Glutamatergic neuron (in vitro differentiated cells): Measurements from ENCODE around the gene RXFP1. TPM values are rescaled to one million over a fixed set of nuclear protein-coding genes. Genes with fewer than 3 reads are reported as not detected.

ENCODE experiments used
- DNase-seq: peaks from one replicate; pipeline ENCODE4 v3.0.0; 2022
- H3K27ac Mint-ChIP-seq: one replicate; pipeline ENCODE4 v1.8.0; 2020; ENCODE audit warnings: mild to moderate bottlenecking, mixed read lengths, inconsistent platforms; ENCODE audit not compliant: unreplicated experiment
- H3K27me3 Mint-ChIP-seq: one replicate; pipeline ENCODE4 v1.8.0; 2020; ENCODE audit warnings: mild to moderate bottlenecking, moderate library complexity, mixed read lengths, inconsistent platforms; ENCODE audit not compliant: unreplicated experiment
- H3K36me3 Mint-ChIP-seq: one replicate; pipeline ENCODE4 v1.8.0; 2020; ENCODE audit warnings: mild to moderate bottlenecking, mixed read lengths, inconsistent platforms; ENCODE audit not compliant: unreplicated experiment
- H3K4me1 Mint-ChIP-seq: one replicate; pipeline ENCODE4 v1.8.0; 2020; ENCODE audit warnings: mild to moderate bottlenecking, low read depth, mixed read lengths, inconsistent platforms; ENCODE audit not compliant: unreplicated experiment
- H3K4me3 Mint-ChIP-seq: one replicate; pipeline ENCODE4 v1.8.0; 2020; ENCODE audit warnings: mild to moderate bottlenecking, mixed read lengths, inconsistent platforms; ENCODE audit not compliant: unreplicated experiment
- H3K9me3 Mint-ChIP-seq: one replicate; pipeline ENCODE4 v1.8.0; 2020; ENCODE audit warnings: mild to moderate bottlenecking, moderate library complexity, mixed read lengths, inconsistent platforms; ENCODE audit not compliant: unreplicated experiment
- CTCF ChIP-seq: fragments of 200-600 bp; sonication (generic); IDR thresholded peaks from one replicate; pipeline ENCODE4 v1.5.0; 2021; ENCODE audit not compliant: partially characterized antibody, unreplicated experiment
- total RNA-seq: library from RNA; stranded (reverse); fragmentation: NEBNext Ultra II Directional; extraction: Animal tissue kit (Norgen Biotek cat#: 25700); gene quantifications from one replicate; pipeline ENCODE4 v1.2.1, GENCODE V29; 2021; ENCODE audit not compliant: unreplicated experiment

Gene RXFP1
- total RNA-seq, 1 donor from 2014 or later, result not detected

- Mint-ChIP-seq H3K36me3 (no peaks in the 10 kb centered on the region), H3K4me1 (no peaks in the 10 kb centered on the region), H3K4me3 (no peak overlapping the region), H3K27ac (no peak overlapping the region), H3K27me3 (no peaks in the 10 kb centered on the region), H3K9me3 (no peaks in the 10 kb centered on the region)
- no peak for DNase-seq
- TF ChIP-seq CTCF, result no peak
Measured at GRCh38 chr4:158681629-158682028, 159.9 kb downstream of the RXFP1 start.

GRCh38 chr4:158682066-158682465, 160.4 kb downstream of the RXFP1 start:
- TF ChIP-seq CTCF, result no peak
- Mint-ChIP-seq H3K36me3 (no peaks in the 10 kb centered on the region), H3K9me3 (no peaks in the 10 kb centered on the region), H3K4me3 (no peak overlapping the region), H3K4me1 (no peaks in the 10 kb centered on the region), H3K27ac (no peak overlapping the region), H3K27me3 (no peaks in the 10 kb centered on the region)
- no peak for DNase-seq

GRCh38 chr4:158688813-158689212, 167.1 kb downstream of the RXFP1 start:
- H3K27ac Mint-ChIP-seq, result no peak overlapping the region
- no peak overlapping the region for H3K4me3 Mint-ChIP-seq
- no peaks in the 10 kb centered on the region for H3K27me3 Mint-ChIP-seq
- TF ChIP-seq CTCF, result no peak
- H3K36me3 Mint-ChIP-seq, result no peaks in the 10 kb centered on the region
- H3K4me1 Mint-ChIP-seq, result no peaks in the 10 kb centered on the region
- H3K9me3 Mint-ChIP-seq, result no peaks in the 10 kb centered on the region
- DNase-seq, result no peak

Other genes with a start within 250 kb of the RXFP1 start
- gene C4orf46, start 150.0 kb downstream of the RXFP1 start, total RNA-seq, result 18.5 TPM
- gene ETFDH, start 150.4 kb downstream of the RXFP1 start, total RNA-seq, result 11.5 TPM
- gene PPID, start 201.5 kb downstream of the RXFP1 start, total RNA-seq, result 22.1 TPM
- 53.2 TPM for gene FNIP2, start 247.1 kb downstream of the RXFP1 start, total RNA-seq